Glomerular visceral epithelial cell (primary cell): ENCODE results near the gene DGKB.
"Not testable (repeated sequence)": the region's sequence is repeated elsewhere in the genome, so short reads cannot be mapped to it uniquely, and the experiment has no call there.

Source experiments
- DNase-seq: peaks from one replicate; pipeline ENCODE4 v3.0.0-alpha.2; 2016; ENCODE audit errors: extremely low spot score

Gene DGKB

GRCh38 chr7:14289957-14290356 is 612.6 kb downstream of the DGKB start:
- no peak for DNase-seq

- DNase-seq, result no peak
Observed at GRCh38 chr7:14288701-14289100, 613.9 kb downstream of the DGKB start.

DNA sequence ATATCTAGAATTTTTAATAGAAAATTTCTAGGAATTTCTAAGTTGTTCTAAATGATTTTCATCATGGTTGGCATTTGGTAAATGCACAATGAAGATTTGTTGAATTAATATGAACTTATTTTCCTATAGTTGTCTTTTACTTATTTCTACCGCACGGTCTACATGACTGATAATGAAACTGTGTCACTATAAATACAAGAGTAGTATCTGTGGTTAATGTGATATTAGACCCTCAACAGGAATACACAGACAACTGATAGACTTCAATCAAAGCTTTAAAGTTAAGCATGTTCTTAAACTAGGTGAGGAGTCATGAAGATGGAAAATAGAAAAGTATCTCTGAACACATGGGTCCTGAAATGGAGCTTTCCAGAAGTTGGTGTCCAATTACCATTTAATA is 615.2 kb downstream of the DGKB start:
- no peak for DNase-seq

- DNase-seq, result no peak
Observed at GRCh38 chr7:14286036-14286435, 616.5 kb downstream of the DGKB start.

- DNase-seq, result not testable (repeated sequence)
Observed at GRCh38 chr7:14279065-14279871, 623.3 kb downstream of the DGKB start.

- DNase-seq, result no peak
Observed at GRCh38 chr7:14275356-14275755, 627.2 kb downstream of the DGKB start.

GRCh38 chr7:14271441-14271840 is 631.1 kb downstream of the DGKB start:
- DNase-seq, result no peak

DNA sequence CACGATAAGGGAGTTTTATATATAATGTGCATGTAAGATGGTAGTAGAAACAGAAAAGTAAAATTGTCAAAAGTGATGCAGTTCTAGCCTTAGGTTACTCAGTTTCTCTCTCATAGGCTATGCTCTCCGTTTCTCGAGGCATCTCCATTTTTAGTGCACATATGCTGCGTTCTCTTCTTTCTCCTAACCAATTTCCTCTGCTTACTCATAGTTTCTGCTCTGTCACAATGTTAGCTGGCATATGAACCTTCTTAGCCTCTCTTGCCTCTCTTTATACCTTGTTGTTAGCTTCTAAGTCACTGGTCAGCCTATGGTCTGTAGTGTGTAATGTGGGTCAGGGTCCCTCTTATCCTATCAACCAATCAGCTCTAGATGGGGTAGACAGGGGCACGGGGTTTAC is 632.5 kb downstream of the DGKB start:
- no peak for DNase-seq

GRCh38 chr7:14260011-14260410 is 642.5 kb downstream of the DGKB start:
- DNase-seq, result no peak

DNA sequence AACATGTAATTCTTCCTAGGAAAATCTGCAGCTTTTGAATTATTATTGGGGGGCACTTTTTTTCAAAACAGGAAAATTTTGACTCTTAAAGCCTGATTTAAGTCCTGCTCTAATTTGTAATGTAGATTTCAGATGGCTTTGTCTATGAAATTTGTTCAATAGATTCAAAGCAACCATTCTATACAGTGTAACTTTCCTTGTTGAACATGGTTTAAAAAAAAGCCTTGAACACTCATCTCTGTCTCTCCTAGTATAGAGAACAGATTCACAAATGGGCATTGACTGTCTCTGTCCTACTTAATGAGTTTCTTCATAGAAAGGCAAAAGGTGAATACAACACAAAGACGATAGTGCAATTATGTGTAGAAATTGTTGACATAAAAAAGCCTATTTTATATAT is 643.7 kb downstream of the DGKB start:
- DNase-seq, result no peak

GRCh38 chr7:14258441-14258840 is 644.1 kb downstream of the DGKB start:
- DNase-seq, result no peak

DNA sequence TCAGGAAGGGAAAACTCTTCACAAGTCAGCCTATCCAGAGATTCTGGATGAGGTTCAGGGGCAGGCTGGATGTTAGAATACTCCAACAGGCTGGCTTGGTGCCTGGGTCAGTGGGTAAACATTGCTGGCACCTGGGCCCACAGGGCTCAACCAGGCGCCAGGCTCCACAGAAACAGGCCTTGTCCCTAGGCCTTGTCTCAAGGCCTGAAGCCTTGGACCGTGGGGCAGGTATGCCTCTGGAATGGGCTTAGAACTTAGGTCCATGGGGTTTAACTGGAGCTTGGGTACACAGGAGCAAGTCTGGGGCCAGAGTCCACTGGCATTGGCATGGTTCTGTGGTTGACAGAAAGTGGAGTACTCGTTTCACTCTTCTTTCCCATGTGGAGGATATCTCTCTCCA is 650.1 kb downstream of the DGKB start:
- no peak for DNase-seq

DNA sequence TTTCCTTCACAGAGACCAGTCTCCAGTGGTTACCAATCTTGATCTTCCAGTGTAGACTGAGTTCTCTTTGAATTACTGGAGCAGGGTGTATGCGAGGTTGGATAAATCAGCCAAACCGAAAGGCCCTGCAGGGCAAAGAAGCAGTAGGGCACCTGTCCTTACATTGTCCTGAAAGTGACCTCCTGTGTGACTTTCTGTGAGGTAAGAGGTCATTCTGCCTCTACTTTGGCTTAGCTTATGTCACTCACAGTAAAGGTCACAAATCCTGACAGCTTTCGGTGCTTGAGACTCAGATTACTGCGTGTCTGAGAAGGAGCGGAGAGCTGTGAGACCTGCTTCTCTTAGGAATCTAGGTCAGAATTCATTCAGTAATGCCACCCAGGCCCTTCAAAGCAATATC is 660.4 kb downstream of the DGKB start:
- DNase-seq, result no peak

GRCh38 chr7:14236834-14237233 is 665.7 kb downstream of the DGKB start:
- no peak for DNase-seq

GRCh38 chr7:14235056-14235455 is 667.5 kb downstream of the DGKB start:
- DNase-seq, result no peak

- no peak for DNase-seq
Observed at GRCh38 chr7:14233868-14234369, 668.6 kb downstream of the DGKB start.

DNA sequence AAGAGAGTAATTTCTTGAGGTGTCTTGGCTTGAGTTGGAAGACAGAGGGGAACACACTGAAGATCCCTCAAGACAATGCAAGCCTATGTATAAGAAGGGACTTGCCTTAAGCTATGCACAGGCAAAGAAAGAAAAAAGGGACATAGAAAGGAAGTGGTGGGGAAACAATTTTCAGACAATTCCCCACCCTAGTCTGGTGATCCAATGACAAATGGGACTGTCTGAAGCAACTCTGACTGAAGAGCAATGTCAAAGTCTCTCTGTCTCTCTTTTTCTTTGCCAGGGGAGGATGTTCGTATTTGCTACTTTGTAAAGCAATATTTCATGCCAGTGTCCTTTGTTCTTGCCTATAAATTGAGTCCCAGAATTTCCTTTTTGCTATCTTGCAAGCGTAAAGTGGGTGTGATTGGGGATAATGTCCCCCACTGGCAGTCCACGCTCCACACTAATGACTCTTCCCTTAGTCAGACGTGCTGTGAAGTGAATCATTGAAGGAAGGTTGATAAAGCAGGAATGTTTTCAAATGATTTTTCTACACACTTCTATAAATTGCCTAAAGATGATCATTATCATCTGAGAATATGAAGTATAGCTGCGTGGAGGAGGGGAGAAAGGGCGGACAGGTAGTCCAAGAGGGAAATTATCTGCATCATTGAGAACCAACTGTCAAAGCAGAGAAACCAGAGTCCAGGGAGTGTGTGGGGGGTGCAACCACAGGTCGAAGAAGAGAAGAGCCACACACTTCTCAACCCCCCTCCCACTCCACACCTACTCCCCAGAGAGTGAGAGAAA is 669.3 kb downstream of the DGKB start:
- peak; percentile 31 for DNase-seq

DNA sequence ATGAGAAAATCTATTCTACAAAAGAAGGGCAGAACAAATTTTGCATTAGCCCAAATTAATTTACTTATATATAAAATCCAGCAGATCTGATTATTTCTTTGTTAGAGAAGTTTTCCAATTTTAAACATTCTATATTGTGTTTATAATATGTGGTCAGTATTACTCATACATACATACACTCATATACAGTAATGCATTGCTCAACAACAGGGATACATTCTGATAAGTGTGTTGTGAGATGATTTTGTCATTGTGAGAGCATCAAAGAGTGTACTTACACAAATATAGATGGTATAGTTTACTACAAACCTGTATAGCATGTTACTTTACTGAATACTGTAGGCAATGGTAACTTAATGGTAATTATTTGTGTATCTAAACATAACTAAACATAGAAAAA is 673.5 kb downstream of the DGKB start:
- DNase-seq, result no peak

DNA sequence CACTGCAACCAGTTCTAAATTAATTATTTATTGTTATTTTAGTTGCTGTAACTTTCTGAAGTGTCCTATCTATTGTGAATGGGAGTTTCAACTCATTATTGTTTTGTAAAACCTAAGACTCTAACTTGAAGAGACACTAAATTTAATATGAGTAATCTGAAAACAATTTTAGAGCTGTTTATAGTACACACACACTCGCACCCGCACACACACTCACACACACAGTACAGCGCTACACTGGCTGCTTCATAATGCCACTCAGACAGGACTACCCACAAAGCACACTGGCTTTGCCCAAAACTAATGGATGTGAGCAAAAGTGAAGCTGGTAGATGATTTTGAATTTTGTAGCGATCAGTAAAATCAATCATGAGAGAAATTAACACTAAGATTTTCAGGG is 674.2 kb downstream of the DGKB start:
- no peak for DNase-seq

DNA sequence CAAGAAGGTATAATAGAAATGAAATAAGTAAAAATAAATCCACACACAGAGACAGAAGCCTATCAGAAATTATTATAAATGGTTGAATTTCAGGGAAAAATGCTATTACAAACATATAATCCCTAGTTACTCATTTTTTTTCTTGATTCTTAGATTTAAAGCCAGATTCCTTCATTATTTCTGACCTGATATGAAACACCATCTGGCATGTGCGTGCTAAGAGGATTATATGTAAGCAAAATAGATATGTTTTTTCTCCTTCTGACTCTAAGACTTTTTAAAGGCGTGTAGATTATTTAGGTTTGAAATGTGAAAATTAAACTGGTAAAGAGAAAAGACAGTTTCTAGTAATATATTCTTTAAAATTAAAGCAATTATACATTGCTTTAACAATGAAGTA is 676.4 kb downstream of the DGKB start:
- no peak for DNase-seq

GRCh38 chr7:14219125-14219524 is 683.4 kb downstream of the DGKB start:
- DNase-seq, result no peak

- no peak for DNase-seq
Observed at GRCh38 chr7:14218338-14218737, 684.2 kb downstream of the DGKB start.

GRCh38 chr7:14209896-14210484 is 692.6 kb downstream of the DGKB start:
- no peak for DNase-seq
